HG03469 (cell line): ENCODE results near the gene CCDC33.

ENCODE experiments used
- ATAC-seq: cut with Tn5 transposase; IDR thresholded peaks from one replicate; pipeline ENCODE4 v1.9.1; 2021; ENCODE audit warnings: mild to moderate bottlenecking, moderate library complexity, moderate number of reproducible peaks; ENCODE audit not compliant: unreplicated experiment

CCDC33 gene

DNA sequence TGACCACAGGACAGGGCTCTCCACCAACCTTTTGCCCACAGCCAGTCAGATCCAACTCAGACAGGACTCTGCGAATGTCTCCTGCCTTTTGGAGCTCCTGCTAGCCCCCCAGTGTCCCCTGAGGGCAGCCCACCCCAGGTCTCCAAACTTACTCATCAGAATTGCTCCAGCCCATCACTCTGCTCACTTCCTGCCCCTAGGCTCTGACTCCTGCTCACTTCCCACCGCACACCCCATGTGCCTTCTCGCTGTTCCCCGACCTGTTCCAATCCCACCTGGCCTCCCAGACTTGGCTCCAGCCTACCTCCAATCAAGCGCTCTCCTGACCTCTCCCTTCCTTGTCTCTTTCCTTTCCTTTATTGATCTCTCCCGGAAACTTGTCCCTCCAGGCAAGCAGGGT, 27.6 kb upstream of the CCDC33 start:
- ATAC-seq = no peak

DNA sequence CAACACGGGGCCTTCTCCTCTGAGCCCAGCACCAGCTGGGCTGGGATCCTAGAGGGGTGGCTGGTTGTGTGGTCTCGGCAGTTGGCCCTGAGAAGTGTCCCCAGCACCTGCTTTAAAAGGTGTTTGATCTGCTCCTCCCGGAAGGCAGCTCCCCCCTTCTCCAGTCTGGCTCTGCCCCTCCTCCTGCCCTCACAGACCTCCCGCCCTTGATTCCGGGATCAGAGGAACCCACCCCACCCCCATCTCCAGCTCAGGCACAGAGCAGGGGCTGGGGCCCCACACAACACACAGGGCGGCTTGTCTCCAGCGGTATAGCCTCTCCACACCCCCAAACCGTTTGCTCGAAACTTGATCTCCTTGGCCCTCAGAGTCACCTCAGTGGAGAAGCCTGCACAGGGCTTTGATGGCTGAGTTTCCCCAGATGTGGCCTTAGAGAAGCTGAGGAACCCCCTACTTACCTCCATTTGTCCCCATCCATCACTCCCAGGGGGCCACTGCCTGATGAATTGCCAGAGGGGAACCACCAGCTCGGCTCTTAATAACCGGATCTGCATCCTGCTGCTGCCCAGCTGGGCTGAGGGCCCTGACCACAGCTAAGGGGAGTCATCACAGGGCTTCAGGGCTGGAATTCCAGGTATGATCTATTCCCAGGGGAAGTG, 27.1 kb upstream of the CCDC33 start:
- no peak for ATAC-seq

GRCh38 chr15:74209560-74209958, 26.6 kb upstream of the CCDC33 start:
- no peak for ATAC-seq

DNA sequence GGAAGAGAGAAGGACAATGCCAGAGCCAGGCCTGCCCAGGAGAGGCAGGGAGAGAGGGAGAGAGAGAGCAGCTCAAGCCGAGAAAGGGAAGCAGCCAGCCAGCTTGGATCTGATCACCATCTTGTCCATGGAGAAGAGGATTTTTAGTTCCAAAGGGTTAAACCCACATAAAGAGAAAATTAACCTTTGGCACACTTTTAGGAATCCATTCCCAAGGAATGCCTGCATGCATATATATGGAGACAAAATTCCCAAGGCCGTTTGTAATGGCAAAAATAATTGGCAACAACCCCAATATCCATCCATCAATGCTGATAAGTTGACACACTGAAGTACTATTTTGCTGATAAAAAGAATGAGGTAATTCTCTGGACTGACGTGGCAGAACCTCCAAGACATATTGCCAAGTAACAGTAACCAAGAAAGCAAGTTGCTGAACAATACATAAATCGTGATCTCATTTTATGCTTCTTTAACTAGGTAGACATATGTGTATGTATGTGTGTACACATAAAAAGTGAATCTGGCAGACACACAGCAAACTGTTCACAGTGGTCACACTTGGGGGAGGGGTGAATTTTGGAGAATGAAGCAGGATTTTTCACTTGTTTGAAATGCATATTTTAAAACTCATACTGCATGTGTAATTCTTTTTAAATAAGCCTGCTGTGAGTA, 26.0 kb upstream of the CCDC33 start:
- ATAC-seq = no peak

DNA sequence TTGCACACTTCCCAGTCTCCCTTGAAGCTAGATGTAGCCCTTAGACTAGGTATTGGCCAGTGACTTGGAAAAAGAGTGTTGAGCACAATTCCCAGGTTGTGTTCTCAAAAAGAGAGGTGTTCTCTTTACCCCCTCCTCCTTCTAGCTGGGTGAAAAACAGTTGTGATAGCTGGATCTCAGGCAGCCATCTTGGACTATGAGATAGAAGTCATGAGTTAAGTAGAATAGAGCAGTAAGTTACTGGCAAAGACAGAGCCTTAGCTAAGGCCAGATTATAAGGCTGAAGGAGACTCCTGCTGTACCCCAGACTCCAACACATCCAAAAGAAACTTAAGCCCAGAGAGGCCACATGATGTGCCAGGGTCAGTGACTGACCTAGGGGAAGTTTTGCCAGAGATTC, 25.4 kb upstream of the CCDC33 start:
- no peak for ATAC-seq

- ATAC-seq = no peak
Measured at GRCh38 chr15:74211656-74212055, 24.5 kb upstream of the CCDC33 start.

GRCh38 chr15:74212494-74212893, 23.6 kb upstream of the CCDC33 start:
- ATAC-seq = no peak

DNA sequence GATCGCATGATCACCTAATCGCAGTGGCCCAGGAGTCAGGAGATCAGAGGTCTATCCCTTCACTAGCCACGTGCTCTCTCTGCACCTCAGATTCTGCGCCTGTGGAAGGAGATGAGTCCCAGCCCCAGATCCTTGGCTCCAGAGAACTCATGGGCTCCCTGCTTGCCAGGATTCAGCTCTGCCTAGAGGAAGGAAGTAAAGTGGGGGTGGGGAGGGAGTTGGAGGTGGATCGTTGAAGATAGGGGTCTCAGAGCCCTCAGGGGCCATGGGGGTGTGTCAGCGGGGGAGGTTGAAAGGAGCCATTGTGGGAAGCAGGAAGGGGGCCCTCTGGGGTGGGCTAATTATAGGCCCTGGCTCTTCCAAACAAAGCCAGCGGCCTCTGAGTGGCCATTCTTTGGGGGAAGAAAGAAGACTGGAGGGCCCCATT, 22.3 kb upstream of the CCDC33 start:
- no peak for ATAC-seq

DNA sequence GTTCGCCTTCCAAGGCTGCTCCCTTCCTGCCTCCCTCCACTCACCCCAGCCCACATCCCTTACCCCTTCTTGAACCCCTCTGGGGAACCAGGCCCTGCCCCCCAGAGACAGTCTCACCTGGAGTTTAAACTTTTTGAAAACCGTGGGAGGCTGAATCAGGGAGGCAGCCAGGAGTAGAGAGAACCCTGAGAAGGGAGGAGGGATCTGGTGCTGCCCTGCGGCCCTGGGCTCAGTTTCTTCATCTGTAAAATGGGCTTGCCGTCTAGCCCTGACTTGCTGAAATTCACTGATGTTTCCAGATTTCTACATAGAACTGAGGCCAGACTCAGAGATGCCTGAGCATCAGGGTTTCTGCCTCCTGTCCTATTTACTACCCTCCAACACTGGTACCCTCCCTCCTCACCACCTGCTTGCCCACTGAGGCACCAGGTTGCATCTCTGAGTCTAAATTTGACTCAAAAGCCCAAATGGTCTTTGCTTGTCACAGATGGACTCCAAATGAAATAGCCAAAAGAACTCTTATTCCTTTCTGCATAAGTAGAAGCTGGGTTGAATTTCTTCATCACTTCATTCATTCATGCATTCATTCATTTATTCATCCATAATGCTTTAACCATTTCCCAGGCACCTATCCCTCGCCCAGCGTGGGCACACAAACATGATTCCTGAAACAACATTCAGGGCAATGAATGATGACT, 21.7 kb upstream of the CCDC33 start:
- ATAC-seq = no peak

GRCh38 chr15:74215958-74216357, 20.2 kb upstream of the CCDC33 start:
- ATAC-seq = no peak

DNA sequence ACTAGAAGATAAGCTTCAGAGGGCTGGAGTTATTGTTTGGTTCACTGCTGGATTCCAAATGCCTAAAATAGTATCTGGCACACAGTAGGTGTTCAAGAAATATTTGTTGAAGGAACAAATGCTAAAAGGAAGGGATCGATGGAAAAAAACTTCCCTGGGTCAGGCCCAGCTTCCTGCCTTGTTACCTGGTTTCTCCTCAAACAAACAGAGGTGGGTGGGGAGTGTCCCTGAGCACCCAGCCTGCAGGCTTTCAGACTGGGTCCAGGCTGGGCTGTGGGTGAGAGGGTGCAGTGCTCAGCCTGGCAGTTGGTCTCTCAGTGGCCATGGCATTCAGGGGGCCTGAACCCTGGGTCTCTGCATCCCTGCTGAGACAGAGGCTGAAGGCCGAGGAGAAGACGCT, 19.2 kb upstream of the CCDC33 start:
- ATAC-seq = no peak

GRCh38 chr15:74217907-74218885, 17.9 kb upstream of the CCDC33 start:
- ATAC-seq = no peak

- ATAC-seq = no peak
Measured at GRCh38 chr15:74220475-74221248, 15.5 kb upstream of the CCDC33 start.

- ATAC-seq = no peak
Measured at GRCh38 chr15:74221399-74222239, 14.5 kb upstream of the CCDC33 start.

GRCh38 chr15:74222240-74223119, 13.6 kb upstream of the CCDC33 start:
- ATAC-seq = no peak

- ATAC-seq = no peak
Measured at GRCh38 chr15:74225928-74226327, 10.2 kb upstream of the CCDC33 start.

- ATAC-seq = no peak
Measured at GRCh38 chr15:74226761-74227540, 9.2 kb upstream of the CCDC33 start.
